Stimulated activated CD4-positive, alpha-beta T cell treated with anti-CD3 and anti-CD28 coated beads, Interleukin-12 subunit alpha, Interleukin-12 subunit beta, amount 100 ng/mL, for 4 hours (primary cell): Measurements from ENCODE around the gene OR2A7.
"Not testable (repeated sequence)": the region's sequence is repeated elsewhere in the genome, so short reads cannot be mapped to it uniquely, and the experiment has no call there.

Source experiments
- DNase-seq: peaks from one replicate; pipeline ENCODE4 v3.0.0-alpha.2; 2020

Gene OR2A7

DNA sequence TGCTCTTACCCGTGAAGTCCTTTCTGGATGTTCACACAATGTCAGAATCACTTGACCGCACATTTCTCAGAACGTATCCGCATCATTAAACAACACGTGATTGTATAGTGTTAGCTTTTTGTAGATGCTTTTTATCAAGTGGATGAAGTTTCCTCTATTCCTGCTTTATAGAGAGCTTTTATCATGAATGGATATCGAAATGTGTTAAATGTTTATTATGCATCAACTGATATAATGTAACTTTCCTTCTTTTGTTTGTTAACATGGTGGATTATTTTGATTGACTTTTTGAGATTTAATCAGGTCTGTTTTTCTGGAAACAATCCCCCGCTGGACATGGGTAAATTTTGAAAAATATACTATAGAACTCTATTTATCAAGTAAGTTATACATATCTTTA, at the start of gene OR2A7:
OR2A7 (minus strand) TSS at position 101 of the 400 bp plus-strand sequence. CDS start 5,164 bp downstream, outside the sequence.
- DNase-seq, result not testable (repeated sequence)

- not testable (repeated sequence) for DNase-seq
Observed at GRCh38 chr7:144311872-144312469, 47.4 kb upstream of the OR2A7 start, which contains the start of gene OR2A1. OR2A1 (plus strand) TSS chr7:144312419; CDS start chr7:144318125, 5,706 bp downstream.

DNA sequence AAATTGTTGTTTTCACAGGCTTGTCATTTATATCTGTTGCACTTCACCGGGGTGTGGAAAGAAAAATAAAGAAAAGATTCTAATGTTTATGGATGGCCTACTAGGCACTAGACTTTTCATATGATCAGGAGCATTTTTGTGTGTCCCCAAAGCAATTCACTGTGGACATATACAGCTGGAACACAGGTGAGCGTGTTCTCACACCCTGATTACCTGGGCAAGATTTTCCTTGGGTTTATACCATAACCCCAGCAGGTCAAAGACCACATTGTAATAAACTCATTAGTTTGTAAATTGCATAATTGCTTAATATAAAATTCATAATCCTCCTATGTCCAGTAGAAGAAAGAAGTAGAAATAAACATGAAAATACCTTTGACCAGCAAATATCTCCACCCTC, 46.6 kb upstream of the OR2A7 start:
- not testable (repeated sequence) for DNase-seq

DNA sequence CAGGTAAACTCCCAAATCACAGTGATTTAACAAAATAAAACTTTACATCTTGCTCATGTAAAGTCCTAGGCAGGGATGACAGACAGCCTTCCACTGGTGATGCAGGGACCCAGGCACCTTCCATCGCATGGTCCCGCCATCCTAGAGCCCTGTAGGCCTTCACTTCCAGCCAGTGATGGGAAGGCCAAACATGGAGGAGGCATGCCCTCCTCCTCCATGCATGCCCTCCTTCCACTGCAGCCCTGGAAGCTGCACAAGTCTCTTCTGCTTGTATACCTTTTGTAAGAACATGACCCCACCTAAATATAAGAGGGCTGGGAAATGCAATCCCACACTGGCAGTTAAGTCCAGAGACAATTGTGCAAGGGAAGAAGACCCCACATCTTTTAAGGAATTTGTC, 45.1 kb upstream of the OR2A7 start:
- not testable (repeated sequence) for DNase-seq

- DNase-seq, result not testable (repeated sequence)
Observed at GRCh38 chr7:144305156-144305555, 40.6 kb upstream of the OR2A7 start.

- DNase-seq, result not testable (repeated sequence)
Observed at GRCh38 chr7:144303607-144304006, 39.0 kb upstream of the OR2A7 start.

- not testable (repeated sequence) for DNase-seq
Observed at GRCh38 chr7:144302578-144303303, 38.1 kb upstream of the OR2A7 start.

GRCh38 chr7:144293794-144294499, 29.4 kb upstream of the OR2A7 start:
- not testable (repeated sequence) for DNase-seq

GRCh38 chr7:144292384-144293161, 28.0 kb upstream of the OR2A7 start:
- DNase-seq, result not testable (repeated sequence)

- not testable (repeated sequence) for DNase-seq
Observed at GRCh38 chr7:144291607-144292006, 27.0 kb upstream of the OR2A7 start.

DNA sequence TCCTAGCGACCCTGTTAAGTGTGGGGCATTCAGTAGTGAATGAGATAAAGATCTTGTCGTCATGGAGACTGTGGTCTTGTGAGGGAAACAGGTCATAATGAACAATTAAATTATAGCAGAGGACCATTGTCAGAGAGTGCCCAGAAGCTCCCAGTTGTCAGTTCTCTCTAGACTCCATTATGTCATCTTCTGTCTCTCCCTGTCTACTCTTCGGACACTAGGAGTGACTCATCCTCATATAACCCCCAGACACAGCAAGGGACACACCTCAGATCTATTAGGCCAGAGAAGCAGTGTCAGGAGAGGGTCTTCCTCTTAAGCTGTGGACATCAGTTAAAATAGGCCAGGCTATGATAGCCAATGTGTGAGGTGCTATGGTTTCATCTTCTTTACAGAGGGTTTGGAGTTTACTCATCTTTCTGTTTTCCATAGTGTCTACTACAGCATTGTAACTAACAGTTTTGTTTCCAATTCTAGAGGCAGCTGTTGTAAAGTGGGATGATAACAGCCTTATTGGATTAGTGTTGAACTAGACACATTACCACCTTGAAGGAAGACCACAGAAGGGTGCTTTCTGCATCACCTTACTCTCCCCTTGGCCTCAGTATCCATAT, 22.7 kb upstream of the OR2A7 start:
- DNase-seq, result not testable (repeated sequence)

DNA sequence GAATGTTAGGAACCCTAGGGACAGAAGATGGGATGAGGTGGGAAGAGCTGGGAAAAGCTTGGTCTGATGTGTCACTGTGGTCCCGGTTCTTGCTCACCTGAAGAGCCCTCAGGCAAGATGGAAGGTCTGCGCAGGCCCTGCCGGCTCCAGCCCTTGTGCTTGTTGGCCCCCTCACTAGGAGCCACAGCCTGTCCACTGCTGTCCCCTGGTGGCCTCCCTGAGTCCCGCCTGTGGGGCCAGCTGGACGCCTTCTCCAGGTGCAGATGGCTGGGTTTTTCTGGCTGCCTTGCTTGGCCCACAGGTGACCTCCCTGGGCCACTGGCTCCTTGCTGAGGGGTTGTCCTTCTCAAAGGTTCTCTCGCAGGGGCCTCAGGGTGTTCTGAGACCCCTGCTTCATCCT, 19.1 kb upstream of the OR2A7 start:
- not testable (repeated sequence) for DNase-seq

GRCh38 chr7:144282490-144282889, 17.9 kb upstream of the OR2A7 start:
- not testable (repeated sequence) for DNase-seq

GRCh38 chr7:144281981-144282380, 17.4 kb upstream of the OR2A7 start:
- DNase-seq, result not testable (repeated sequence)

DNA sequence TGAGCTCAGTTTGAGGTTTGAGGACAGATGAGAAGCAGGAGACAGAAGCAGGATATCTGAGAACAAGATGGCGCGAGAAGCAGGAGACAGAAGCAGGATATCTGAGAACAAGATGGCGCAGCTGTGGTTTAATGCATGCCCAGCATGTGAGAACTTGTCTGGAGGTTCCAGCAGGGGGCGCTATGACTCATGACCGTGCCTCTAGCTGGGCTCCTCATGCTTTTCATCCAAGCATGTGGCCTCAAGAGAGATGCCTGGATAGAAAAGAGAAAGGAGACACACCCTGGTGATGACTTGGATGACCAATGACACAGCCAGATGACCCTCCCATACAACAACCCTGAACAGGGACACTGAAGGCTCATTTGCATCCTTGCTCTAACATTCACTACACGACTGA, 15.4 kb upstream of the OR2A7 start:
- not testable (repeated sequence) for DNase-seq

GRCh38 chr7:144275281-144275680, 10.7 kb upstream of the OR2A7 start:
- not testable (repeated sequence) for DNase-seq

DNA sequence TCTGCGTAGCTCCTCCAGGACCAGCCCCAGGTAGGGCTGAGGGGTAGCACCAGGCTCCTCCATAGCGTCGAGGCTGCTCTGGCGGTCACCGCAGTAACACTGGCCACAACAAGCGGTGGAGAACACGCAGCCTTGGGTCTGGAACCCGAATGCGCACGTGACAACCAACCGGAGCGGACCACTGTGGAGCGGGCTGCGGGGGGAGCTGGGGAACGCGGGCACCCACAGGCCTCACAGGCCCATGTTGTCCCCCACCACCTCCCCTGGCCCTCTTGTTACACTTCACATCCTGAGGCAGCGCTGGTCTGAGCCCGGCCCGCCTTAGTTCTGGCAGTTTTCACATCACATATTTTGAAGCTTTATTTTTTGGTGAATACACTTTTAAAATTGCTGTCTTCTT, 4.6 kb upstream of the OR2A7 start, which contains the start of gene CTAGE8:
CTAGE8 (minus strand) TSS at position 101 of the 400 bp plus-strand sequence; CDS start at position 63, 38 bp downstream.
- not testable (repeated sequence) for DNase-seq

DNA sequence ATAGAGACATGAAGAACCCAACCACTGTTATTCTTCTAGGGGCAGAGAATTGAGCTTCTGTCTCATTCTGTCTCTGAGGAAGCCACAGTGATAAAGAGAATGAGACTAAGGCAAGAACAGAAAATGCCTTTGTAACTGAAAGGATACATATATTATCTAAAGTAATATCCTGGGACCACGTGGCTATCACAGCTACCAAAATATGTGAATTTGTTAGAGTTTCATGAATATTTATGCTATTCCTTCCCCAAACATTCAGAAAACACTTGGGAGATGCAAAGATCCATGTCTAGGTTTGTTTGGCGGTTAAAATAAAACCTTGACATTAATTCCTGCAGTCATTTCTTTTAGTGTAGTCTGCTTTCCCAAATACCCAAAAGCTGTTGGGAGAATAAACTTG, 2.5 kb downstream of the OR2A7 start:
- DNase-seq, result not testable (repeated sequence)

DNA sequence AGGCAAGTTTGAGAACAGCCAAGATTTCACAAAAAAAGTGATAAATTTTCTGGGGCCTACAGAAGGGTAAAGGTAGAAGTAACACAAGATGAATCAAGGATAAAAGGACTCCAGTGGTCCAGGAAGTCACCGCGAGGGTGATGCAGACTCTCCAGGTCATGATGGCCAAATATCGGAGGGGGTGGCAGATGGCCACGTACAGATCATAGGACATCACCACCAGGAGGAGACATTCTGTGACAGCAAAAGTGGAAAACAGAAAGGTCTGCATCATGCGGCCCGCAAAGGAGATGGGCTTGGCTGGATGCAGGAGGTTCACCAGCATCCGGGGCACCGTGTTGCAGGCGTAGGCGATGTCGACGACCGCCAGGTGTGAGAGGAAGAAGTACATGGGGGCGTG, 5.5 kb downstream of the OR2A7 start:
- DNase-seq, result not testable (repeated sequence)

GRCh38 chr7:144256112-144256511, 8.5 kb downstream of the OR2A7 start:
- no peak for DNase-seq

DNA sequence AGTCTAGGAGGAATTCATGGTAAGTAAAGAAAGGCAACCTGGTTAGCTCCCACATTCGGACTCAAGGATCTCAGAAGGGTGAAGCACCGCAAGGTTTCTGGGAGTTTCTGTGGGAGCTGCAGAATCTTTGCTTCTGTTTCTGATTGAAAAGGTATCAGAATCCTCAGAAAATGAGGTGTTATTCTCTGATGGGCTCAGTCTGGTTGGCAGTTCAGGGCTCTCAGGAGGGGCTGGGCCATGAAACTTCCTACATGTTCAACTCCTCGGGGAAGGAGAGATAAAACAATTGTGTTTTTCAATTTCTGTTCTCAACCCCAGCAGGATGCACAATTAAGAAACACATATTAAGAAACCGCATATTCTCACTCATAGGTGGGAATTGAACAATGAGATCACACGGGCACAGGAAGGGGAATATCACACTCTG, 9.1 kb downstream of the OR2A7 start:
- no peak for DNase-seq

DNA sequence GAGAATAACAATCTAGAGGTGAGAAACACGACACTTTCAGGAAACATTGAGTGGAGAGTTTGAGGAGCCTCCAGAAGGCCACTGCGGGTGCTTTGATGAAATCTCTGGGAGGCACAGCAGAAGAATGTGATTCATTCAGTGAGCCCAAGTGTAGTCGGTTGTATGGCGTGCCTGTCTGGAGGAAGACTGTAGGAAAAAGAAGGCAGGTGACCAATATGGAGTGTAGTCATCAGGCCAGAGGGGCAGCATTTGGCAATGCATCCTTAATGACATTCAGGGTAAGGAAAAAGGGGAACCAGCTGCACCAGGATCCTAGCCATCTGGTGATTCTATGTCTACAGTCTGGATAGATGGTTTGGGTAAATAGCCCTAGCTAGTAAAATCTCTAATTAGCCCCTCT, 12.3 kb downstream of the OR2A7 start:
- not testable (repeated sequence) for DNase-seq
